ENCODE measurements around the gene FAF2.

DNA sequence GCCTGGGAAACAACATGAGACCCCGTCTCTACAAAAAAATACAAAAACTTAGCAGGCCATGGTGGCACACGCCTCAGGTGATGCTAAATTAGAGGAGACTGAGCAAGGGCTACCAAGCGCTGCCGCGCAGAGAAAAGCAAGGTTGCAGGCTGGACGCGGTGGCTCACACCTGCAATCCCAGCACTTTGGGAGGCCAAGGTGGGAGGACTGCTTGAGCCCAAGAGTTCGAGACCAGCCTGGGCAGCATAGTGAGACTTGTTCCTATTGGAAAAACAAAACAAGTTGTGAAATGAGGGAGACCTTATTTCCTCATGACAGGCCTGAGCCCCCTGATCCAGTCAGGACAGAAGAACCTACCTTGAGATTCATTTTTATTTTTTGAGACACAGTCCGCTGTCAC, 77.5 kb downstream of the FAF2 start:
- TF ChIP-seq, protein P1, sequence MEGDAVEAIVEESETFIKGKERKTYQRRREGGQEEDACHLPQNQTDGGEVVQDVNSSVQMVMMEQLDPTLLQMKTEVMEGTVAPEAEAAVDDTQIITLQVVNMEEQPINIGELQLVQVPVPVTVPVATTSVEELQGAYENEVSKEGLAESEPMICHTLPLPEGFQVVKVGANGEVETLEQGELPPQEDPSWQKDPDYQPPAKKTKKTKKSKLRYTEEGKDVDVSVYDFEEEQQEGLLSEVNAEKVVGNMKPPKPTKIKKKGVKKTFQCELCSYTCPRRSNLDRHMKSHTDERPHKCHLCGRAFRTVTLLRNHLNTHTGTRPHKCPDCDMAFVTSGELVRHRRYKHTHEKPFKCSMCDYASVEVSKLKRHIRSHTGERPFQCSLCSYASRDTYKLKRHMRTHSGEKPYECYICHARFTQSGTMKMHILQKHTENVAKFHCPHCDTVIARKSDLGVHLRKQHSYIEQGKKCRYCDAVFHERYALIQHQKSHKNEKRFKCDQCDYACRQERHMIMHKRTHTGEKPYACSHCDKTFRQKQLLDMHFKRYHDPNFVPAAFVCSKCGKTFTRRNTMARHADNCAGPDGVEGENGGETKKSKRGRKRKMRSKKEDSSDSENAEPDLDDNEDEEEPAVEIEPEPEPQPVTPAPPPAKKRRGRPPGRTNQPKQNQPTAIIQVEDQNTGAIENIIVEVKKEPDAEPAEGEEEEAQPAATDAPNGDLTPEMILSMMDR (IDR thresholded peaks at IDR 0.05; ENCODE audit: low read length) = no peak
- no peak for TF ChIP-seq EZH2 (IDR thresholded peaks at IDR 0.05; ENCODE audit: borderline replicate concordance, low read length)

Data from OCI-LY1 (cell line).